Skeletal muscle satellite cell (primary cell): ENCODE measurements around the gene STAC2.

Experiments
- H3K27me3 ChIP-seq: 2 replicates; pipeline ENCODE4 v1.7.0; 2013; ENCODE audit warnings: low read length; ENCODE audit not compliant: control insufficient read depth, insufficient read depth
- H3K36me3 ChIP-seq: 2 replicates; pipeline ENCODE4 v1.7.0; 2013; ENCODE audit warnings: mild to moderate bottlenecking, control low read depth, low read length; ENCODE audit not compliant: insufficient read depth
- H3K4me1 ChIP-seq: 2 replicates; pipeline ENCODE4 v1.7.0; 2013; ENCODE audit warnings: low read length; ENCODE audit not compliant: control insufficient read depth, insufficient read depth
- H3K4me2 ChIP-seq: 2 replicates; pipeline ENCODE4 v1.7.0; 2013; ENCODE audit warnings: mild to moderate bottlenecking, low read length
- H3K4me3 ChIP-seq: 2 replicates; pipeline ENCODE4 v1.7.0; 2013; ENCODE audit warnings: low read length
- H3K9ac ChIP-seq: 2 replicates; pipeline ENCODE4 v1.7.0; 2013; ENCODE audit warnings: mild to moderate bottlenecking, low read depth, low read length, moderate library complexity
- H3K9me3 ChIP-seq: replicated peaks from 2 replicates; pipeline ENCODE4 v1.7.0; 2013; ENCODE audit warnings: mild to moderate bottlenecking, control low read depth, low read length

The STAC2 gene

DNA sequence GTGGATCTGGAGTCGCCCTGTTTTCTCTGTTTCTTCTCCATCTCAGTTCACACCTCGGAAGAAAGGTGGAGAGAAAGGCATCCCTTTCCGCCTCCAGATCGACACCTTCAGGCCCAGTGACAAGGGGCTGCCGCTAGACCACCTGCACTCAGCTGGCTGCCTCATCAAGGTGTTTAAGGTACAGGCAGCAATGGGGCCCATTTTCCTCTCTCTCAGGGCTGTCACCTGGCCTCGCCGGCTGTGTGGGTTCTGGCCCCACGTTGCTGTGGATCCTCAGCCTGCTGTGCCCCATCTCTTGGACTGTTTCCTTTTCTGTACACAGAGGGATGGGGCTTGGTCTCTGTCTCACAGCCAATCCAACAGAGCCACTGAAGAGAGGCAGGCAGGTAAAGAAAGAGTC, 17.4 kb upstream of the STAC2 start:
- Histone ChIP-seq H3K4me1 (peaks cover 8% of the 10 kb centered on the region), H3K9ac (no peak overlapping the region), H3K9me3 (no peaks in the 10 kb centered on the region), H3K4me2 (no peak overlapping the region), H3K27me3 (no peaks in the 10 kb centered on the region), H3K36me3 (no peaks in the 10 kb centered on the region), H3K4me3 (no peak overlapping the region)

DNA sequence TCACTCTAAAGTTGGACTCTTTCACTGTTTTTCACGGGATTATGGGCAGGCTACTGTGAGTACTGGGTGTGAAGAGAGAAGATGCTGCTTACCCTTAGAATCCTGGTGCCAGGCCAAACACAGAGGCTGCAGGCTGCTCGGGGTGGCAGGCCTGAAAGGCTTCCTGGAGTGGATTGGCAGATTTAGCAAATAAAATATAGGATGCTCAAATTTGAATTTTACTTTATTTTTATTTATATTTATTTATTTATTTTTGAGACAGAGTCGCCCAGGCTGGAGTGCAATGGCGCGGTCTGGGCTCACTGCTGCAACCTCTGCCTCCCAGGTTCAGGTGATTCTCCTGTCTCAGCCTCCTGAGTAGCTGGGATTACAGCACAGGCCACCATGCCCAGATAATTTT, 14.9 kb upstream of the STAC2 start:
- H3K4me3 ChIP-seq = no peak overlapping the region
- H3K9me3 ChIP-seq = no peaks in the 10 kb centered on the region
- H3K4me2 ChIP-seq = no peak overlapping the region
- no peaks in the 10 kb centered on the region for H3K27me3 ChIP-seq
- H3K4me1 ChIP-seq = peaks cover 10% of the 10 kb centered on the region
- no peaks in the 10 kb centered on the region for H3K36me3 ChIP-seq
- no peak overlapping the region for H3K9ac ChIP-seq

GRCh38 chr17:39239640-39240314, 14.0 kb upstream of the STAC2 start:
- Histone ChIP-seq H3K27me3 (no peaks in the 10 kb centered on the region), H3K9ac (no peak overlapping the region), H3K9me3 (no peaks in the 10 kb centered on the region), H3K4me1 (peaks cover 10% of the 10 kb centered on the region), H3K36me3 (no peaks in the 10 kb centered on the region), H3K4me2 (no peak overlapping the region), H3K4me3 (no peak overlapping the region)

DNA sequence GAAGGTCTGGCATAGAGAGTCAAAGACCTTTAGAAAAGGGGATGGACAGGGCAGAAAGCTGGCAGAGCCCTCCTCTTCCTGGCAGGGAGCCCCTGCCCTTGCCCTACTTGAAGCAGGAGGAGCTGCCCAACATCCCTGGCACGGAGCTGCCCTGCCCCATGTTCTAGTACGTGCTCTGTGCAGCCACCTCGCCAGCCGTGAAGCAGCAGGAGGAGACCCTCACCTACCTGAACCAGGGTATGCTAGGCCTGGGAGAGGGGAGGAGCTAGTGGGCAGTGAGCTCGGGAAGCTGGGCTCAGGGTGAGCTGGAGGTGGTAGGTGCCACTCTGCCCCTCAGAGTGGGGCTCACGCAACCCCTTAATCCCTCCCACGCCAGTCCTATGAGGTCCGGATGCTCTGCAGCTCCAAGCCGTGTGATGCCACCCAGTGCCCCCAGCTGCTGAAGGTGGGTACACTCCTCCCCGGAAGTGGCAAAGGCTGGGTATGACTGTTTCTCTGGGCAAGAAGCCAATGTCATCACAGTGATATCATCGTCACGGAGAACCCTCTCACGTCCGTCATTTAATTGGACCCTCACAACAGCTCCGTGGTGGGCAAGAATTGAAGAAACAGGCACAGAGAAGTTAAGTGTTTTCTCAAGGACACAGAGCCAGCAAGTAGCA, 12.7 kb upstream of the STAC2 start:
- Histone ChIP-seq H3K36me3 (no peaks in the 10 kb centered on the region), H3K4me3 (peak overlapping the region; percentile 39), H3K9ac (no peak overlapping the region), H3K9me3 (no peaks in the 10 kb centered on the region), H3K4me2 (peak overlapping the region; percentile 63), H3K4me1 (peaks cover 10% of the 10 kb centered on the region), H3K27me3 (no peaks in the 10 kb centered on the region)

DNA sequence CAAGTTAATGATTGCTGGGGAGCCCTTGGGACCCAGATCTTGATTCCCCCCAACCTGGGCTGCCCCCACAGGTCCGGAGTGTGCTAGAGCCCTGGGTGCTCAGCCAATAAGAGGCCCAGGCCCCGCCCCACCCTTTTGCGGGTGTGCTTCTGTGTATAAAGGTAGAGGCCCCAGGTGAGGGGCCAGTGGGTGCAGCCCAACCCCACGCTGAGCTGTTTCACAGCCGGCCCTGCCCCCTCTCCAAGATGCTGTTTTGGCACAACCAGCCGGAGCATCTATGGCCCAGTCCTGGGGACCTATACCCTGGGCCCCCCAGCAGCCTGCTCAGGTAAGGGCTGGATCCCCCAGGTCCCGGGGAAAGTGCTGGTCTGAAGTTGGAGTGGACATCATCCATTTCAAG, 11.8 kb upstream of the STAC2 start:
- no peaks in the 10 kb centered on the region for H3K9me3 ChIP-seq
- no peak overlapping the region for H3K4me2 ChIP-seq
- no peak overlapping the region for H3K9ac ChIP-seq
- H3K4me1 ChIP-seq = peaks cover 10% of the 10 kb centered on the region
- no peaks in the 10 kb centered on the region for H3K36me3 ChIP-seq
- no peaks in the 10 kb centered on the region for H3K27me3 ChIP-seq
- no peak overlapping the region for H3K4me3 ChIP-seq

- Histone ChIP-seq H3K9ac (no peak overlapping the region), H3K4me3 (no peak overlapping the region), H3K36me3 (no peaks in the 10 kb centered on the region), H3K9me3 (no peaks in the 10 kb centered on the region), H3K27me3 (no peaks in the 10 kb centered on the region), H3K4me2 (no peak overlapping the region), H3K4me1 (peaks cover 14% of the 10 kb centered on the region)
Observed at GRCh38 chr17:39236981-39237441, 11.3 kb upstream of the STAC2 start.

GRCh38 chr17:39236450-39236927, 10.7 kb upstream of the STAC2 start:
- Histone ChIP-seq H3K4me1 (peaks cover 19% of the 10 kb centered on the region), H3K36me3 (no peaks in the 10 kb centered on the region), H3K9me3 (no peaks in the 10 kb centered on the region), H3K27me3 (no peaks in the 10 kb centered on the region), H3K4me2 (no peak overlapping the region), H3K9ac (no peak overlapping the region), H3K4me3 (no peak overlapping the region)

- Histone ChIP-seq H3K27me3 (no peaks in the 10 kb centered on the region), H3K4me3 (no peak overlapping the region), H3K9ac (no peak overlapping the region), H3K4me2 (no peak overlapping the region), H3K4me1 (peaks cover 26% of the 10 kb centered on the region), H3K36me3 (no peaks in the 10 kb centered on the region), H3K9me3 (no peaks in the 10 kb centered on the region)
Observed at GRCh38 chr17:39235555-39236449, 10.1 kb upstream of the STAC2 start.

- H3K4me2 ChIP-seq = peak overlapping the region; percentile 73
- peak overlapping the region; percentile 28 for H3K4me3 ChIP-seq
- H3K9ac ChIP-seq = no peak overlapping the region
Observed at GRCh38 chr17:39231591-39232551, 6.1 kb upstream of the STAC2 start.

GRCh38 chr17:39231091-39231561, 5.4 kb upstream of the STAC2 start:
- no peaks in the 10 kb centered on the region for H3K36me3 ChIP-seq
- H3K9ac ChIP-seq = no peak overlapping the region
- peaks cover 28% of the 10 kb centered on the region for H3K4me1 ChIP-seq
- no peaks in the 10 kb centered on the region for H3K9me3 ChIP-seq
- no peak overlapping the region for H3K4me2 ChIP-seq
- peaks cover 16% of the 10 kb centered on the region for H3K27me3 ChIP-seq
- H3K4me3 ChIP-seq = no peak overlapping the region

More at GRCh38 chr17:39231591-39232551, 6.1 kb upstream of the STAC2 start:
- Histone ChIP-seq H3K4me1 (peaks cover 25% of the 10 kb centered on the region), H3K27me3 (peaks cover 9% of the 10 kb centered on the region), H3K36me3 (no peaks in the 10 kb centered on the region), H3K9me3 (no peaks in the 10 kb centered on the region)
